Nasal cavity respiratory epithelium epithelial cell of viscerocranial mucosa (primary cell): ENCODE measurements around the gene VEPH1. TPM values are rescaled to one million over a fixed set of nuclear protein-coding genes. Genes with fewer than 3 reads are reported as not detected.

ENCODE experiments used
- total RNA-seq: library from RNA; depleted of rRNA; stranded (reverse); fragments of >200 nt; gene quantifications from 2 replicates; pipeline ENCODE4 v1.2.3, GENCODE V29; 2014

The VEPH1 gene
- total RNA-seq, result 0.34 and 0.43 TPM in 2 replicates

DNA sequence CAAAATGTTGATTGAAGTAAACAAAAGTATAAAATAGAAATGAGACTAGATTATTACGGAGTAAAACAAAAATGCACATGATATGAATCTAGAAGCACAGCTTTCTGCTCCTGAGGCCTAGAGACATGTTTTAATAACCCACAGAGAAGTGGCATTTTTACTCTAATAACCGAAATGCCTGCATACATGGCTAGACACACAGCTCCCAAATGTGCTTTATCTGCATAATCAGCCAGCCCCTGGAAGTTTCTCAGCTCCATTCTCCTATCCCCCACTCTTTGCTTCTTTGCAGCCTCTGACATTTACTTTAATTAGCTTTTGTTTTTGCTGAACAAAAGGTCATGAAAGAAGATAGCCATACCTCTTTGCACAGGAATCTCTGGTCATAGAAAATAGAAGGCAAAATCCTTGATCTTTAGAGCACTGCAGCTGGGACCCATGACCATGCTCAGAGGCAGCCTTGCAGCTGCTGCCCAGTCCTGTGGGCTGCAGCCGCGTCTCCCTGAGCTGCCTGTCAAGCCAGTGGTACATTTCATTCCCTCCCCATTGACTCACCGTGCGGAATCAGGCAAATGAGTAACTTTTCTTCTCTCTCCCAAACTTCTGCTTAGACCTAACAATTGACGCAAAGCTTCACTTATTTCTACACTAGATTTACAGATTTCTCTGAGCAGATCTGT, at the start of gene VEPH1:
VEPH1 (minus strand) TSS at position 501 of the 680 bp plus-strand sequence. CDS start 8,067 bp downstream, outside the sequence.

DNA sequence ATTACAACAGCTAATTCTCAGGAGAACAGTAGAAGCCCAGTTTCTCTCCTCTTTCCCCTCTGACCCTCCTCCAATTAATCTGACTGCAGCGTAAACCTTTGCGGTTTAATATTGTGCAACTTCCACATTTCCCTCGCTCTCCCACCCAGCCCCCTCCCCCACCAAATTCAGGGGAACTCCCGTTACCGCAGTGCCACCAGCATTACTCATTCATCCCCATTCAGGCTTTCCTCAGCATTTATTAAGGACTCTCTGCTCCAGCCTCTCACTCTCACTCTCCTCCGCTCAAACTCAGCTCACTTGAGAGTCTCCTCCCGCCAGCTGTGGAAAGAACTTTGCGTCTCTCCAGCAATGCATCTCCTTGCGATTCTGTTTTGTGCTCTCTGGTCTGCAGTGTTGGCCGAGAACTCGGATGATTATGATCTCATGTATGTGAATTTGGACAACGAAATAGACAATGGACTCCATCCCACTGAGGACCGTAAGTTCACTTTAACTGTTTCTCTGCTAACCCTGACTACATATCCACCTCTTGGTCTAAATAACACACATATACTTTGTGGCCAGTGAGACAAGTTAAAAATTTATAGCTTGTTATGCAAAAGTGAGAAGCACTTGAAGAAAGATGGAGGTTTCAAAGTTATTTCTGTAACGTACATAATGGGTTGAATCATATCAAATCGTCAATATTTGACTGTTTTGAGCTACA, 66.5 kb downstream of the VEPH1 start, which contains the start of gene PTX3:
PTX3 (plus strand) TSS at position 268 of the 709 bp plus-strand sequence; CDS start at position 352, 84 bp downstream.

Other genes with a start within 250 kb of the VEPH1 start
- gene PTX3, start 66.6 kb downstream of the VEPH1 start, total RNA-seq, result 1.7 and 7.5 TPM in 2 replicates